Activated CD4-positive, alpha-beta T cell treated with anti-CD3 and anti-CD28 coated beads for 24 hours (primary cell): ENCODE data around the gene TJP3.

ENCODE experiments used
- DNase-seq, 2 donors: peaks; one replicate each; pipeline ENCODE4 v3.0.0-alpha.2; 2020; ENCODE audit warnings: low read depth in 2 of 2

Gene TJP3

DNA sequence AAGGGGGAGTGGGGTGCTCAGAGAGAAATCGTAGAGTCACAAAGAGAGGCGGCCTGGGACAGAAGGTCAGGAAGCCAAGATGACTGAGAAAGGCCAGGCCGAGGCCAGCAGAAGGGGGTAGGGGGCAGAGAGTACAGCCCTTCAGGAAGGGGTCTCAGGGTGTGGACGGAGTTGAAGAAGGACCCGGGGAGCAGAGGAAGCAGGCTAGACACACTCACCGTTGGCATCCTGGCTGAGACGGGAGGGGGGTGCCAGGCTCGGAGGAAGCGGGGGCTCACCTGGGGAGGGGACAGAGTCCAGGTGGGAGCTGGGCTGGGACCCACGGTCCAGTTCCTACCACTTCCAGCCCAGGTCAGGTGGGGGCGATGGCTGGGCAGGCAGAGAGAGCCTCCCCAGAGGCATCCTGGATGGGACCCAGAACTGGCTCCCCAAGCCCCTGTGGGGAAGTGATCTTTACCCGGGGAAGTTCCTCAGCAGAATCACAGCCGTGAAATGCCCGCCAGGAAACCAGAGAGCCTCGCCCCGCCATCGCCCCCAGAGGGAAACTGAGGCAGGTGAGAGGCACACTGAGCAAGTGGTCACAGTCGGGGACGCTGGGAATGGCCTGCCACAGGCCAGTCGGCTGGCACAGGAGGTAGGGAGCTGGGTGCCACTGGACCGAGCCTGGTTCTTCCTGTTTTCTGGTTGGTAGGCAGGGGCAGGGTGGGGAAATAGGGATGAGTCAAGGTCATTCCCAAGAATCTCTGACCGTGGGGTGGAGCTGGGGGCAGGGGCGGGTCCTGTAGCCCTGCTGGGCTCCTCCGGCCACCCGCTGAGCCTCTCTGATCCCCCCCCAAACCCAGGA, 76.6 kb downstream of the TJP3 start:
- no peak for DNase-seq

GRCh38 chr19:3785451-3785937, 77.3 kb downstream of the TJP3 start:
- DNase-seq: no peak

DNA sequence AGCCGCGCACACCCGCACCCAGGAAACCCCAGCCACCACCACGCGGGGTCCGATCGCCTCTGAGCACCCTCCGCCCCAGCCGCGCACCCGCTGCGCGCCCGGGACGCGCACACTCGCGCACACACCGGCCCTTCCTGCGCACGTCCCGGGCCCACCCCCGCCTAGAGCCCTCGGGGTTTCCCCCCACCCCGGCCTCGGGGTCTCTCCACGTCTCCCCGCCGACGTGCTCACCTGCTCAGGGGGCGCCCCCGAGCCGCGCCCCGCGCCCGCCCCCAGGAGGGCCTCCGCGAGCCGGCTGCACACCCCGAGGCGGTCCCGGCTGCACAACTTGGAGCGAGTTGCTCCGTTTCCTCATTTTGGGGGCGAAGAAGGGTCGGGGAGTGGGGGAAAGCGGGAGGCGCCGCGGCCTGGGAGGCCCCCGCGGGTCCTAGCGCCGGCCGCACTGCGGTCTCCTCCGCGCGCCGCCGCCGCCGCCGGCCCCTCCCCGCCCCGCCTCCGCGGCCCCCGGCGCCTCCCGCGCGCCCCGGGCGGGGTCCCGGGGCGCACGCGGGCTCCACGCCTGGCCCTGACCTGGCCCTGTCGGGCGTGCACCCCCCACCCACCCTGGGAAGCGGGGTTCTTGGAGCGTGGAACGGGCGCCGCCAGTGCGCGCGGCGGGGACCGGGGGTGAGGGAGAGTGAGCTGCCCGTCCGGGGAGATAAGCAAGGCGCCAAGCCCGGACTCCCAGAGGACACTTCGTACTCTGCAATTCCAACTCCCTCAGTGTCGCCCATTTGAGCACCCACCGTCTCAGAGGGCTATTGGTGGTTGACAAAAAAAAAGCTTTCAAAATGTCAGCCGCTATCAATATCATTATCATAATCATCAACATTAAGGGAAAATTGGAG, 78.0 kb downstream of the TJP3 start, which contains the start of gene MATK:
MATK (minus strand) TSS at position 444 of the 887 bp plus-strand sequence. CDS start 1,246 bp downstream, outside the sequence.
- DNase-seq: peak in 1 of 2 donors; percentile 21

GRCh38 chr19:3788996-3789778, 81.0 kb downstream of the TJP3 start:
- DNase-seq: no peak

DNA sequence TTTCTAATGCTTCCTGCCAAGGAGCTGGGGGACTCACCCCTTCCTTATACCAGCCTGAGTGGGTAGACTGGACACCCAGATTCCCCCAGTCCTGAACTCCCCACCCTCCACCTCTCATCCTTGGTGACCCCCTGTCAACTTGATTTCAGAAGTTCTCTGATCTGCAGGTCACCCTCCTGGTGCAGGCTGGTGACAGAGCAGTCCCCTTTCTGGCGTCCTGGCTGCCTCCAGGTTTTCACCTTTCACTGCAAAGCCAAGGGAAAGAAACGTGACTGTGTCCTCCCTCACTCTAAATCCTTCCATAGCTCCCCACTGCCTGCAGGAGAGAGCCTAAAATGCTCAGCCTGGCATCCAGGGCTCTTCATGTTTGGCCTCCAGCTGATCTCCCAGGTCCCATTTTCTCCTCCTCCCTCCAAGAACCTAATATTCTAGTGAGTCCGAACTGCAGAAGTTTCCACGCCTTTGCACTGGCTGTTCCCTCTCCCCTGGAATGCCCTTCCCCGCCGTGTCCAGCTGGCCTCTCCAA, 82.1 kb downstream of the TJP3 start:
- no peak for DNase-seq

DNA sequence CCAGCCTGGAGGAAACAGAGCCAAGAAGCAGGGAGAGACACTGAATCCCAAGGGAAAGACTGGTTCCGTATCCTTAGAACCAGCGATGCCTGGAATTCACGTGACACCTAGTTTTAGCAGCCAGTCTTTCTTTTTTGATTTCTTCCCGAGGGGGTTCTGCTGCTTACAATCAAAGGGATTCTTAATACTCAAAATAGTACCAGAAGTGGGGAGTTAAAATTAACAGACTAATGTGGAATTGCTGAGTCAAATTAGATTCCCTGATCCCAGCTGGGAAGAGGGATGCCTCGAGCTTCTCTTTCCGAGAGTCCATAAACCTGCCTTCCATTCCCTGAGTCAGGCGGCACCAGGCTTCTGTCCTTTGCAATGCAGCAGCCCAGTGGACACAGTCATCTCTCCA, 82.8 kb downstream of the TJP3 start:
- DNase-seq: no peak

DNA sequence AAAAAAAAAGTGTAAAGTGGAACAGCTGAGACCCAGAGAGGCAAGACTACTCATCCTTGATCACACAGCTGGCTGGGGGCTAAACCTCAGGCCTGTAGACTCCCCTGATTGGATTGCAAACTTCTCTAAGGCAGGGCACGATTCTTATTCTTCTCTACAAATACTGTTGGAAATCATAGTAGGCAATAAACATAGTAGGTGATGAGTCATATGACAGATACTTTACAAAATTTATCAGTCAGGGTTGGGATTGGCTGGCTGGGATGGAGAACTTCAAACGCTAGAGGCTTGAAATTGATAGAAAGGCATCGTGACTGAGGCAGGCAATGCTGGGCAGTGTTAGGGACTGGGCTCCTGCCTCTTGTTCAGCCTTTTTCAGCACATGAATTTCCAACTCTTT, 83.9 kb downstream of the TJP3 start:
- no peak for DNase-seq

GRCh38 chr19:3793799-3794198, 85.6 kb downstream of the TJP3 start:
- no peak for DNase-seq

DNA sequence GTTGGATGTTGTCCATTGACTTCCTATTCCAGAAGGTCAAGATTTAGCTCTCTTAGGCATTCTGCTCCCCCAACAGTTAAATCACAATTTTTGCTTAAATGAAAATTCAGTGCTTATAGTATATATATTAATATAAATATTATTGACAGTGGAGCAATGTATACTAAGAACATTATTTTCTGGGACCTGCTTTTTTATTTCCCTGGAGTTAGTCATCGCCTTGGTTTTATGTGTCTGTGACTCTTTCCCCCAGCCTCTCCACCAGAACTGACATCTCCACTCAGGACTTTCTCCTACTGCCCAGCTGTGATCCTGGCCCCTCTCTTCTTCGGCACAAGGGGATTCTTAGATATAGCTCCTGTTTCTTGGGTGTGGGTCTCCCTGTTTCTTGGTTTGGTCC, 88.2 kb downstream of the TJP3 start:
- DNase-seq: no peak

DNA sequence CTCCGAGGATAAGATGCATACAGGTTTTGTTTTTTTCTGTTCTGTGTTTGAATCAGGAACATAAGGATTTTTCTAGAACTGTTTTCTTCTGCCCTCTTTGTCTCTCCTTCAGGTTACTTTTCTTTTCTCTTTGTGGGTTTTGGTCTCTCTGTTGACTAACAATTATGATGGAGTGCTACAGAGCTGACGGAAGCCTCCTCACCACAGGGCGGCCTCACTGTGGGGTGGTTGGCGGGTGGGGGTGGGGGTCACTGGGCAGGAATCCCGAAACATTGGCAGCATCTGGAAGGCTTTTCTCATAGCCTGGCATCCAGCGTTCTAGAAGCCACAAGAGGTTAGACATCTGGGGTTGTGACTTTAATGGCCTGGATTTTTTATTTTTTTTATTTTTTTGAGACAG, 90.0 kb downstream of the TJP3 start:
- no peak for DNase-seq
